HepG2 (cell line): ENCODE data around the gene RTEL1.

Source experiments
- CHCHD3 ChIP-seq: sonication (generic); formaldehyde crosslinking; IDR thresholded peaks from 2 replicates; pipeline ENCODE4 v1.8.0; 2022; ENCODE audit warnings: mild to moderate bottlenecking, missing genetic modification reagents, moderate library complexity
- CTCF ChIP-seq: sonication (generic); formaldehyde crosslinking; IDR thresholded peaks from 2 replicates; pipeline ENCODE4 v1.5.0; 2020; ENCODE audit warnings: mild to moderate bottlenecking, missing genetic modification reagents, moderate library complexity
- IRF9 ChIP-seq: sonication (generic); formaldehyde crosslinking; IDR thresholded peaks from 2 replicates; pipeline ENCODE4 v1.8.0; 2022; ENCODE audit warnings: missing genetic modification reagents, mild to moderate bottlenecking, borderline replicate concordance
- MAX ChIP-seq: IDR thresholded peaks from 2 replicates; pipeline ENCODE4 v1.6.1; 2012; ENCODE audit warnings: inconsistent platforms
- RARG ChIP-seq: sonication (generic); formaldehyde crosslinking; IDR thresholded peaks from 2 replicates; pipeline ENCODE4 v1.4.0; 2020; ENCODE audit warnings: low read depth, mild to moderate bottlenecking, missing genetic modification reagents
- ZNF33A ChIP-seq: sonication (generic); formaldehyde crosslinking; IDR thresholded peaks from 2 replicates; pipeline ENCODE4 v1.5.1; 2020; ENCODE audit warnings: missing genetic modification reagents, mild to moderate bottlenecking, moderate library complexity, borderline replicate concordance
- ZNF510 ChIP-seq: sonication (generic); formaldehyde crosslinking; IDR thresholded peaks from 2 replicates; pipeline ENCODE4 v1.4.0; 2020; ENCODE audit warnings: low read depth, mild to moderate bottlenecking, missing genetic modification reagents

- TF ChIP-seq ZNF510 (CRISPR knock-in tag) (no peak), MAX (0 out of 2 replicates have a peak, but pooled peaks have one; percentile 22), CTCF (CRISPR knock-in tag) (peak; percentile 61), IRF9 (CRISPR knock-in tag) (no peak), ZNF33A (CRISPR knock-in tag) (no peak), CHCHD3 (CRISPR knock-in tag) (no peak), RARG (CRISPR knock-in tag) (no peak)
Measured at GRCh38 chr20:63624486-63624885, 33.6 kb upstream of the RTEL1 start.
